Fibroblast of lung (primary cell): ENCODE results near the gene GAB1. TPM values are rescaled to one million over a fixed set of nuclear protein-coding genes. Genes with fewer than 3 reads are reported as not detected.

ENCODE experiments used
- DNase-seq, 2 donors: peaks; one replicate each; pipeline versions ENCODE4 v3.0.0 to v3.0.0-alpha.2; 2010; ENCODE audit warnings: low read depth in 2 of 2
- H2AFZ ChIP-seq: 2 replicates; pipeline ENCODE4 v1.5.1; 2012; ENCODE audit warnings: low read length, control low read depth, inconsistent platforms
- H3K27ac ChIP-seq: 2 replicates; pipeline ENCODE4 v1.5.1; 2011; ENCODE audit warnings: low read length, control low read depth; ENCODE audit not compliant: insufficient read depth
- H3K27me3 ChIP-seq: 2 replicates; pipeline ENCODE4 v1.5.1; 2011; ENCODE audit warnings: mild to moderate bottlenecking, low read length; ENCODE audit not compliant: control insufficient read depth, insufficient read depth
- H3K36me3 ChIP-seq: 2 replicates; pipeline ENCODE4 v1.5.1; 2011; ENCODE audit warnings: low read length; ENCODE audit not compliant: control insufficient read depth, insufficient read depth
- H3K4me1 ChIP-seq: 2 replicates; pipeline ENCODE4 v1.5.1; 2011; ENCODE audit warnings: low read length; ENCODE audit not compliant: control insufficient read depth, insufficient read depth; ENCODE audit errors: extremely low read depth
- H3K4me2 ChIP-seq: 2 replicates; pipeline ENCODE4 v1.5.1; 2011; ENCODE audit warnings: low read length, control low read depth; ENCODE audit not compliant: insufficient read depth; ENCODE audit errors: extremely low read depth
- H3K4me3 ChIP-seq, 4 experiments: fragments of 200-600 bp in 1 of 4; sonication (generic) in 1 of 4; replicated peaks in 1 of 4; 2 replicates each; pipeline ENCODE4 v1.5.1; 2011 to 2016; ENCODE audit warnings: low read length in 4 of 4, low read depth in 3 of 4, mild to moderate bottlenecking in 3 of 4, control low read depth in 2 of 4, inconsistent platforms in 1 of 4, mixed read lengths in 1 of 4; ENCODE audit not compliant: insufficient read depth in 1 of 4; ENCODE audit errors: control extremely low read depth in 1 of 4
- H3K79me2 ChIP-seq: 2 replicates; pipeline ENCODE4 v1.5.1; 2012; ENCODE audit warnings: mild to moderate bottlenecking, low read length, inconsistent platforms; ENCODE audit not compliant: control insufficient read depth, insufficient read depth
- H3K9ac ChIP-seq: 2 replicates; pipeline ENCODE4 v1.5.1; 2011; ENCODE audit warnings: mild to moderate bottlenecking, low read length, control low read depth; ENCODE audit not compliant: insufficient read depth
- H3K9me3 ChIP-seq: 2 replicates; pipeline ENCODE4 v1.5.1; 2012; ENCODE audit warnings: low read depth, low read length; ENCODE audit not compliant: control insufficient read depth, insufficient read depth
- H4K20me1 ChIP-seq: 2 replicates; pipeline ENCODE4 v1.5.1; 2011; ENCODE audit warnings: low read length; ENCODE audit not compliant: control insufficient read depth, insufficient read depth; ENCODE audit errors: extremely low read depth
- CTCF ChIP-seq, 2 donors: IDR thresholded peaks in 1 of 2; conservative IDR thresholded peaks in 1 of 2; 1 replicate in 1 of 2; 2 replicates in 1 of 2; pipeline ENCODE4 v1.5.1; 2011 to 2012; ENCODE audit warnings: low read length in 2 of 2, control low read depth in 1 of 2, inconsistent platforms in 1 of 2, low read depth in 1 of 2, mild to moderate bottlenecking in 1 of 2
- EZH2 ChIP-seq: IDR thresholded peaks from 2 replicates; pipeline ENCODE4 v1.5.1; 2012; ENCODE audit warnings: low read length, control low read depth, mild to moderate bottlenecking; ENCODE audit errors: missing control alignments
- polyA plus RNA-seq, 2 donors: library from polyadenylated mRNA; depleted of rRNA in 1 of 2; stranded (reverse) in 1 of 2; unstranded in 1 of 2; fragments of >200 nt; gene quantifications; 2 replicates each; pipeline ENCODE4 v1.2.1, GENCODE V29; 2011 to 2012; ENCODE audit warnings: missing spikeins in 1 of 2
- total RNA-seq: library from RNA; depleted of rRNA; stranded (reverse); fragments of >200 nt; gene quantifications from 2 replicates; pipeline ENCODE4 v1.2.1, GENCODE V29; 2014

GAB1 gene
- total and polyA plus RNA-seq, 2 donors (not counting 1 experiment from before 2014, with no cell fraction given), result 10.6 to 18.0 TPM

GRCh38 chr4:143412420-143412758, 75.7 kb downstream of the GAB1 start:
- peaks cover 6% of the 10 kb centered on the region for H3K4me1 ChIP-seq
- DNase-seq, result no peak
- no peak overlapping the region for H3K4me3 ChIP-seq
- no peaks in the 10 kb centered on the region for H3K79me2 ChIP-seq
- H3K36me3 ChIP-seq, result no peaks in the 10 kb centered on the region
- no peak overlapping the region for H3K4me2 ChIP-seq
- no peak overlapping the region for H3K9ac ChIP-seq
- H3K27ac ChIP-seq, result no peak overlapping the region
- H3K27me3 ChIP-seq, result no peaks in the 10 kb centered on the region
- no peaks in the 10 kb centered on the region for H3K9me3 ChIP-seq
- no peak overlapping the region for H2AFZ ChIP-seq
- no peaks in the 10 kb centered on the region for H4K20me1 ChIP-seq
- no peak for TF ChIP-seq EZH2
- TF ChIP-seq CTCF (conservative IDR thresholded peaks at IDR 0.05 in 1 of 2, IDR thresholded peaks at IDR 0.05 in 1 of 2; ENCODE audit: low read depth in 1 of 2, low read length in 2 of 2), result no peak

- Histone ChIP-seq H3K27me3 (no peaks in the 10 kb centered on the region), H3K4me2 (no peak overlapping the region), H3K9ac (no peak overlapping the region), H3K4me3 (no peak overlapping the region), H2AFZ (no peak overlapping the region), H3K9me3 (no peaks in the 10 kb centered on the region), H3K79me2 (no peaks in the 10 kb centered on the region), H4K20me1 (no peaks in the 10 kb centered on the region), H3K4me1 (no peaks in the 10 kb centered on the region), H3K27ac (no peak overlapping the region), H3K36me3 (no peaks in the 10 kb centered on the region)
- DNase-seq, result no peak
- TF ChIP-seq CTCF (conservative IDR thresholded peaks at IDR 0.05 in 1 of 2, IDR thresholded peaks at IDR 0.05 in 1 of 2; ENCODE audit: low read depth in 1 of 2, low read length in 2 of 2) (no peak), EZH2 (no peak)
Observed at GRCh38 chr4:143417679-143418403, 81.2 kb downstream of the GAB1 start.

- Histone ChIP-seq H3K9ac (no peak overlapping the region), H3K9me3 (no peaks in the 10 kb centered on the region), H3K27ac (no peak overlapping the region), H3K27me3 (no peaks in the 10 kb centered on the region), H3K79me2 (no peaks in the 10 kb centered on the region), H3K4me3 (no peak overlapping the region), H3K4me2 (no peak overlapping the region), H2AFZ (no peak overlapping the region), H3K4me1 (peaks cover 2% of the 10 kb centered on the region), H4K20me1 (no peaks in the 10 kb centered on the region), H3K36me3 (no peaks in the 10 kb centered on the region)
- TF ChIP-seq EZH2 (no peak), CTCF (conservative IDR thresholded peaks at IDR 0.05 in 1 of 2, IDR thresholded peaks at IDR 0.05 in 1 of 2; ENCODE audit: low read depth in 1 of 2, low read length in 2 of 2) (no peak)
- no peak for DNase-seq
Observed at GRCh38 chr4:143420227-143420626, 83.6 kb downstream of the GAB1 start.
